Astrocyte of the spinal cord (primary cell): Measurements from ENCODE around the gene ARHGAP33.
A peak's percentile ranks its signal among the peaks of the same experiment; 100 is the strongest.

Experiments
- DNase-seq: peaks from one replicate; pipeline ENCODE4 v3.0.0; 2011; ENCODE audit warnings: low read depth, low spot score
- H3K4me3 ChIP-seq: 2 replicates; pipeline ENCODE4 v1.5.1; 2011; ENCODE audit warnings: low read depth, mild to moderate bottlenecking, low read length, moderate library complexity
- CTCF ChIP-seq: IDR thresholded peaks from 2 replicates; pipeline ENCODE4 v1.5.1; 2012; ENCODE audit warnings: low read depth, mild to moderate bottlenecking, low read length, inconsistent platforms
- in situ Hi-C: cut with HindIII; loops from 2 replicates; pipeline ENCODE4 v1.10.0; 2017; ENCODE audit warnings: low sequenced_read_pairs

The ARHGAP33 gene

DNA sequence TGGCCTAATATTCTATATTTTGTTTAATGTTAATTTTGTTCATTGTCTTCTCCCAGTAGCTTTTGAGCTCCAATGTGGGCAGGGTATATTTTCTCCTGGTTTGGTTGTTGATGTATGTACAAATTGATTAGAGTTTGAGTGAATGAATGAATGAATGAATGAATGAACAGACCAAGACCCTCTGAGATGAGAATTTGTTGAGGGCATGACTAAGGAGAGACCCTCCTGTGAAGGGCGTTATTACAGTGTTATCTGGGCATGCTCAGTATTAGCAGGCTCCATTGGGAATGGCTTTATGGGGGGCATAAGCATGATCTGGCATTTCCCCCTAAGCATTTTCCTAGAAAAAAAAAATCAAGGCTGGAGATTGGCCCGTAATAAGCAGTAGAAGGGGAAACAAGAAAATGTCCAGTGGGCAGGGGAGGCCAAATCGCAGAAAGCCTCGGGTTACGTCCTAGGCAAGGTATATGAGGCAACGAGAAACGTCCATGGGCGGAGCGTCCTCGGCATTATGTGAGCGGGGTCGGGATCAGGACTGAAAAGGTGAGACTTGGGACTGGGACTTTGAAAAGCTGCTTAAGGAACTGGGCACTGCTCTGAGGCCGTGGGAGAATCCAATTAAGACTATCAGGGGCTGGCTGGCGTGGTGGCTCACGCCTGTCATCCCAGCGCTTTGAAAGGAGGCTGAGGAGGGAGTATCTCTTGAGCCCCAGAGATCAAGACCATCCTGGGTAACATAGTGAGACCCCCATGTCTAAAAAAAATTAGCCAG, 904 bp upstream of the ARHGAP33 start:
- in situ Hi-C loops = no loop called here

GRCh38 chr19:35775046-35775297, 392 bp upstream of the ARHGAP33 start:
- in situ Hi-C loops = no loop called here
- DNase-seq = no peak
- TF ChIP-seq CTCF = no peak
- no peak overlapping the region for H3K4me3 ChIP-seq

More for the DNA sequence above, 904 bp upstream of the ARHGAP33 start:
- no peak for TF ChIP-seq CTCF
- no peak for DNase-seq
- H3K4me3 ChIP-seq = no peak overlapping the region

DNA sequence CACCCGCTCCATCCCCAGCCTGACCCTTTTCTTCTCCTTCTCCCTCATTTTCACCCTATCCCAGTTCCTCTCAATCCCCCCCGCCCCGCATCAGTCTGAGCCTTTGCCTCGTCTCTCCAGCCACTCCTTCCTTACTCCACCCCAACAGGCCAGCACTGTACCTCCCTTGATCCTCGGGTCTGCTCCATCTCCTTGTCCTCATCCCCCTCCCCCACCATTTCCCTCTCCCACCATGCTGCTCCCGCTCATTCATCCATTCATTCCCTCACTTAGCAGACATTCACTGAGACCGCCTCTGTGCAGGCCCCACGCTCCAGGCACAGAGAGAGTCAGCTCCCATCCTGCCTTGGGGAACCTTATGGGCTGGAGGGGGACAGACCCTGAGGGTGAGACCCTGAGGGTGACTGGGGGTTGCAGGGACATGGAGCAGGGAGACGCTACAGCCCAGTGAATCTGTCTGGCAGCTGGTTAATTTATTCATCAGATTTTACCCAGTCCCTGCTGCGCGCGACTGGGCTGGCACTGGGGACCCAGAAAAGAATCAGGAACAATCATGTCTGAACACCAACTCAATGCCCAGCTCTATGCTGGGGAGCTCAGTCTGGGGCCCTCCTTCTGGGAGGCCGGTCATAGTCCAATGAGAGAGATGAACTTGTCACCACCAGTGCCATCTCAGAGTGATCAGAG, 881 bp downstream of the ARHGAP33 start:
- peak overlapping the region; percentile 70 for H3K4me3 ChIP-seq
- DNase-seq = no peak
- in situ Hi-C loops = no loop called here
- TF ChIP-seq CTCF = no peak

DNA sequence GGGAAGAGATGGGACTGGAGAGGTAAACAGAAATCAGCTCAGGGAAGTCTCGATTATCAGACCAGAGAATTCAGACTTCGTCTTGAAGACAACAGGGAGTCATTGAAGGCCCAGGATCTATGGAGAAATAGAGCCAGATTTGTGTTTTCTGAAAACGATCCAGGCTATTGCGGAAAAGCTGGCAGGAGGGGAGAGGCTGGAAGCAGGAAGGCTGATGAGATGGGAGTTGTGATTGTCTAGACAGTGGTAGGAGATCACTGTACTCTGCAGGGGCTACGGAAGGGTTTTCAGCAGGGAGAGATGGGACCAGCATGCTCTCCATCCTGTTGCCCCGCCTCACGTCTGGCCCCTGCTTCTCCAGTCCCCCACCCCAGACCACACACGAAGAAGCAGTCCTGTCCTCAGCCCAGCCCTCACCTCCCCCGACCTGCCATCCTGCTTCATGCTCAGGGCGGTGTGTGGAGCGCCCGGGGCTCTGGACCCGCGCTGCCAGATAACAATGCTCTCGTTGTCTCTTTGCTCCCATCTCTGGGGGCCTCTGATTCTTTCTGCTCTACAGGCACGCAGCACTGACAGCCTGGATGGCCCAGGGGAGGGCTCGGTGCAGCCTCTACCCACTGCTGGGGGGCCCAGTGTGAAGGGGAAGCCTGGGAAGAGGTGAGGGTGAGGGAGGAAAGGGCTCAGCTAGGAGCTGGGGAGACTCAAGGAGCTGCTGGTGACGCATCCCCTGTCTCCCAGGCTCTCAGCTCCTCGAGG, 1.9 kb downstream of the ARHGAP33 start:
- in situ Hi-C loops = no loop called here
- TF ChIP-seq CTCF = no peak
- DNase-seq = no peak
- no peak overlapping the region for H3K4me3 ChIP-seq

DNA sequence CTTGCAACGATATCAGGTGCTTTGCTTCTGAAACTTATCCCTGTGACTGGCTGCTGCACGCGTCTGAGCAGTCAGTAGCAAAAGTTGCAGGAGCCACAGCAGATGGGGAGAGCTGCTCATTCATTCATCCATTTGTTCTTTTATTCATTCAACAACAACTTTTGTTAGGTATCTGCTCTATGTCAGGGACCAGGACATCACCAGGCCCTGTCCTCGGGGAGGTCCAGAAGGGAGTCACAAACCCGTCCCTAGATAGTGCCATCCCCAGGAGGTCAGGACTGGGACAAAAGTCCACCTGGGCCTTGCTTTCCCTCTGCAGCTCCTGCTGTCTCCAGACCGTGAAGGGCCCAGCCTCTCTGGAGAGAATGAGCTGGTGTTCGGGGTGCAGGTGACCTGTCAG, 2.6 kb downstream of the ARHGAP33 start:
- no peak for DNase-seq
- in situ Hi-C loops = no loop called here
- no peak for TF ChIP-seq CTCF
- H3K4me3 ChIP-seq = no peak overlapping the region

DNA sequence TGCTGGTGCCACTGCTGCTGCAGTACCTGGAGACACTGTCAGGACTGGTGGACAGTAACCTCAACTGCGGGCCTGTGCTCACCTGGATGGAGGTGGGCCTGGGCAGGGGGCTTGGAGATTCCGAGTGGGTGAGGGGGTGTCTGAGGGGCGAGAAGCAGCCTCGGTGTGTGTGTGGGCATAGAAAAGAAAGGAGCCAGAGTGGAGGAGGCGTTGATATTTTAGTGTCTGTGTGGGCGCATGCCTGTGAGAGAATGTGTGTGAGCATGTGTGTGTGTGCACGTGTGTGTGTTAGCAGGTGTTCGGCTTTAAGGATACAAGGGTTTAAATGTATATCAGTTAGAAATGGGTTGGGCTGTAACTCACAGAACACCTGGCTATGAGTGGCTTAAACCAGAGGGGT, 3.7 kb downstream of the ARHGAP33 start:
- TF ChIP-seq CTCF = no peak
- H3K4me3 ChIP-seq = no peak overlapping the region
- no peak for DNase-seq
- in situ Hi-C loops = no loop called here
